ENCODE results near the gene C14orf93. TPM values are rescaled to one million over a fixed set of nuclear protein-coding genes. Genes with fewer than 3 reads are reported as not detected.

Gene C14orf93
- total RNA-seq, 3 donors from 2014 or later (not counting 1 experiment from before 2014, with no cell fraction given), result 12.1 to 15.1 (median 13.6) TPM

GRCh38 chr14:23043145-23043544, 33.2 kb upstream of the C14orf93 start:
- WGBS (ENCODE audit: insufficient coverage), result 90% methylated on average over 6 of the region's 6 CpGs
- no peak overlapping the region for H3K4me3 ChIP-seq (ENCODE audit: low read length)
- H3K27me3 ChIP-seq (ENCODE audit: control insufficient read depth, insufficient read depth, low read length), result no peaks in the 10 kb centered on the region
- ATAC-seq (peak in 1 of 3 donors; percentile 4), DNase-seq (no peak)
- no peak overlapping the region for H3K27ac Mint-ChIP-seq
- H3K36me3 Mint-ChIP-seq, result no peaks in the 10 kb centered on the region
- no peaks in the 10 kb centered on the region for H3K36me3 ChIP-seq (ENCODE audit: control insufficient read depth, insufficient read depth, low read length)
- H3K27me3 Mint-ChIP-seq (ENCODE audit: low read depth in 2 of 2), result peaks cover 0 to 6% of the 10 kb centered on the region in 2 donors
- H3K4me1 ChIP-seq (ENCODE audit: control insufficient read depth, insufficient read depth, low read length), result no peaks in the 10 kb centered on the region
- no peaks in the 10 kb centered on the region for H3K9me3 ChIP-seq (ENCODE audit: control insufficient read depth, insufficient read depth, low read length)
- intact Hi-C loops (cut with micrococcal nuclease), result no loop called here
- TF ChIP-seq, protein P1, sequence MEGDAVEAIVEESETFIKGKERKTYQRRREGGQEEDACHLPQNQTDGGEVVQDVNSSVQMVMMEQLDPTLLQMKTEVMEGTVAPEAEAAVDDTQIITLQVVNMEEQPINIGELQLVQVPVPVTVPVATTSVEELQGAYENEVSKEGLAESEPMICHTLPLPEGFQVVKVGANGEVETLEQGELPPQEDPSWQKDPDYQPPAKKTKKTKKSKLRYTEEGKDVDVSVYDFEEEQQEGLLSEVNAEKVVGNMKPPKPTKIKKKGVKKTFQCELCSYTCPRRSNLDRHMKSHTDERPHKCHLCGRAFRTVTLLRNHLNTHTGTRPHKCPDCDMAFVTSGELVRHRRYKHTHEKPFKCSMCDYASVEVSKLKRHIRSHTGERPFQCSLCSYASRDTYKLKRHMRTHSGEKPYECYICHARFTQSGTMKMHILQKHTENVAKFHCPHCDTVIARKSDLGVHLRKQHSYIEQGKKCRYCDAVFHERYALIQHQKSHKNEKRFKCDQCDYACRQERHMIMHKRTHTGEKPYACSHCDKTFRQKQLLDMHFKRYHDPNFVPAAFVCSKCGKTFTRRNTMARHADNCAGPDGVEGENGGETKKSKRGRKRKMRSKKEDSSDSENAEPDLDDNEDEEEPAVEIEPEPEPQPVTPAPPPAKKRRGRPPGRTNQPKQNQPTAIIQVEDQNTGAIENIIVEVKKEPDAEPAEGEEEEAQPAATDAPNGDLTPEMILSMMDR (IDR thresholded peaks at IDR 0.05), result no peak
- H3K9me3 Mint-ChIP-seq, result no peaks in the 10 kb centered on the region
- H3K27ac ChIP-seq (ENCODE audit: low read length), result no peak overlapping the region
- H3K4me1 Mint-ChIP-seq, result peaks cover 0 to 5% of the 10 kb centered on the region in 2 donors
- no peak overlapping the region for H3K4me3 Mint-ChIP-seq

DNA sequence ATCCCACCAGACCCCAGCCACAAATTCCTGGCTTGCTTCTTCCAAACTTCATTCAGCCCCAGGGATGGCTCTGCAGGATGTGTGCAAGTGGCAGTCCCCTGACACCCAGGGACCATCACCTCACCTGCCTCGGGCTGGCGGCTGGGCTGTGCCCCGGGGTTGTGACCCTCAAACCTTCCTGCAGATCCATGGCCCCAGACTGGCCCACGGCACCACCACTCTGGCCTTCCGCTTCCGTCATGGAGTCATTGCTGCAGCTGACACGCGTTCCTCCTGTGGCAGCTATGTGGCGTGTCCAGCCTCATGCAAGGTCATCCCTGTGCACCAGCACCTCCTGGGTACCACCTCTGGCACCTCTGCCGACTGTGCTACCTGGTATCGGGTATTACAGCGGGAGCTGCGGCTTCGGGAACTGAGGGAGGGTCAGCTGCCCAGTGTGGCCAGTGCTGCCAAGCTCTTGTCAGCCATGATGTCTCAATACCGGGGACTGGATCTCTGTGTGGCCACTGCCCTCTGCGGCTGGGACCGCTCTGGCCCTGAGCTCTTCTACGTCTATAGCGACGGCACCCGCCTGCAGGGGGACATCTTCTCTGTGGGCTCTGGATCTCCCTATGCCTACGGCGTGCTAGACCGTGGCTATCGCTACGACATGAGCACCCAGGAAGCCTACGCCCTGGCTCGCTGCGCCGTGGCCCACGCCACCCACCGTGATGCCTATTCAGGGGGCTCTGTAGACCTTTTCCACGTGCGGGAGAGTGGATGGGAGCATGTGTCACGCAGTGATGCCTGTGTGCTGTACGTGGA, 32.4 kb upstream of the C14orf93 start, which contains the start of gene PSMB11:
TSS of gene PSMB11 (plus strand) at position 51 of the 804 bp plus-strand sequence. CDS start at position 65, 14 bp downstream.
- Histone ChIP-seq H3K36me3 (ENCODE audit: control insufficient read depth, insufficient read depth, low read length) (no peaks in the 10 kb centered on the region), H3K9me3 (ENCODE audit: control insufficient read depth, insufficient read depth, low read length) (no peaks in the 10 kb centered on the region), H3K27me3 (ENCODE audit: control insufficient read depth, insufficient read depth, low read length) (no peaks in the 10 kb centered on the region), H3K27ac (ENCODE audit: low read length) (no peak within 1 kb of the TSS), H3K4me1 (ENCODE audit: control insufficient read depth, insufficient read depth, low read length) (no peaks in the 10 kb centered on the region), H3K4me3 (ENCODE audit: low read length) (no peak within 1 kb of the TSS)
- Mint-ChIP-seq H3K4me3 (no peak within 1 kb of the TSS), H3K36me3 (no peaks in the 10 kb centered on the region), H3K9me3 (no peaks in the 10 kb centered on the region), H3K27ac (no peak within 1 kb of the TSS), H3K27me3 (ENCODE audit: low read depth in 2 of 2) (peaks cover 0 to 2% of the 10 kb centered on the region in 2 donors), H3K4me1 (peaks cover 0 to 4% of the 10 kb centered on the region in 2 donors)
- no peak for DNase-seq
- 92% methylated on average over 36 of the region's 36 CpGs for WGBS (ENCODE audit: insufficient coverage)
- intact Hi-C loops (cut with micrococcal nuclease), result no loop called here
- peak in 1 of 3 donors; percentile 14 for ATAC-seq
- TF ChIP-seq, protein P1 (IDR thresholded peaks at IDR 0.05), result no peak

DNA sequence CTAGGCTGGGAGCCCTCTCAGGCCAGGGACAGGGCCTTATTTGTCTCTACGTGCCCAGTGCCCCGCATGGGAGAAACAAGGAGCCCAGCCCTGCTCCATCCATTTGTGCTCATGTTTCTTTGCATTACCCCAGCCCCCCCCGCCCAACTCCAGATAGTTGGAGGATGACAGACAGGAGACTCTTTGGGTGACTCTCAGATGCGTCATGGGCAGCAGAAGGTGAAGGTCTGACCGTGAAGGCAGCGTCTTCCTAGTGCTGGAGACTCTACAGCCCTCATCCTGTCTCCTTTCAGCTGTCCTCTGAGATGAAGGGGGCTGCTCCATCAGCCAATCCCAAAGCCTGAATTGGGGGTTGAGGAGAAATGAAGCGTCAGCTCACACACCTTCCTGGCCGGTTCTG, 31.8 kb upstream of the C14orf93 start:
- TF ChIP-seq, protein P1 (IDR thresholded peaks at IDR 0.05), result no peak
- H3K27me3 Mint-ChIP-seq (ENCODE audit: low read depth in 2 of 2), result no peaks in the 10 kb centered on the region
- no peaks in the 10 kb centered on the region for H3K36me3 Mint-ChIP-seq
- no peak overlapping the region for H3K27ac Mint-ChIP-seq
- H3K27me3 ChIP-seq (ENCODE audit: control insufficient read depth, insufficient read depth, low read length), result no peaks in the 10 kb centered on the region
- H3K4me1 Mint-ChIP-seq, result no peaks in the 10 kb centered on the region
- H3K9me3 Mint-ChIP-seq, result no peaks in the 10 kb centered on the region
- intact Hi-C loops (cut with micrococcal nuclease), result no loop called here
- ATAC-seq (no peak), DNase-seq (no peak)
- no peaks in the 10 kb centered on the region for H3K9me3 ChIP-seq (ENCODE audit: control insufficient read depth, insufficient read depth, low read length)
- H3K4me3 ChIP-seq (ENCODE audit: low read length), result no peak overlapping the region
- no peaks in the 10 kb centered on the region for H3K36me3 ChIP-seq (ENCODE audit: control insufficient read depth, insufficient read depth, low read length)
- H3K4me1 ChIP-seq (ENCODE audit: control insufficient read depth, insufficient read depth, low read length), result no peaks in the 10 kb centered on the region
- H3K27ac ChIP-seq (ENCODE audit: low read length), result no peak overlapping the region
- 88% methylated on average over 7 of the region's 8 CpGs for WGBS (ENCODE audit: insufficient coverage)
- H3K4me3 Mint-ChIP-seq, result no peak overlapping the region
